Fibroblast of peridontal ligament (primary cell): Measurements from ENCODE around the gene FRMD4A.

Source experiments
- DNase-seq: peaks from one replicate; pipeline ENCODE4 v3.0.0-alpha.2; 2010; ENCODE audit errors: extremely low read depth

FRMD4A gene

GRCh38 chr10:14330388-14331061, at the start of gene FRMD4A:
Gene FRMD4A (minus strand): TSS chr10:14330924.
- DNase-seq = no peak

DNA sequence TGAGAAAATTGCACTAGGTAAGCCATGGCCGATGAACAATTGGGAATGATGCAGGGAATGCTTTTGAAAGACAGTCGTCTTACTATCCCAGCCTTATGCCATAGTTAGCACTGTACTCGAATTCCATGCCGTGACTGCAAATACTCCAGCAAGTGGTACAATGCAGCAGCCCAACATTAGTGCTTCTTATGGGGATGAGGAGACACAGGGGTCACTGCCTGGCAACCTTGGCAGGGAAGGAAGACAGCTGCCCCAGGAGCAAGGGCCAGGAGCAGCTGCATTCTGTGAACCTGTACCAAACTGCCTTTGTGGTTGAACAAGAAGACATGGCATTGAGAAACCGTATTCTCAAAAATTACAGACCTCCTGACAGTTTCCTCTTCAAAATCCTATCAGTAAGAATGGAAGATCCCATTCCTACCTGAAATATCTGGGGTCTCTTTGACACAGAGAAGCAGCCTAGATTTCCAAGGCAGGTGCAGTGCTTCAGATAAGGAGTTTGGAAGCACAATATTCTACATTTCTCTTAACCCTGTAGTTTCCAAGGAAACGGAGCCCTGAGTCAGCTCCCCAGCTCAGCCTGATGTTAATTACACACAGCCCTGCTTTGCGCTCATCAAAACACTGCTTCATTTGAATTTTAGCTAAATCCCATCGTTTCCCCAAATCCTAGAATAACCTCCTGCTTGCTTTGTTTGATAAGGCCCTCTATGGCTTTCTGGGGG, 49.0 kb upstream of the FRMD4A start:
- DNase-seq = peak; percentile 43

DNA sequence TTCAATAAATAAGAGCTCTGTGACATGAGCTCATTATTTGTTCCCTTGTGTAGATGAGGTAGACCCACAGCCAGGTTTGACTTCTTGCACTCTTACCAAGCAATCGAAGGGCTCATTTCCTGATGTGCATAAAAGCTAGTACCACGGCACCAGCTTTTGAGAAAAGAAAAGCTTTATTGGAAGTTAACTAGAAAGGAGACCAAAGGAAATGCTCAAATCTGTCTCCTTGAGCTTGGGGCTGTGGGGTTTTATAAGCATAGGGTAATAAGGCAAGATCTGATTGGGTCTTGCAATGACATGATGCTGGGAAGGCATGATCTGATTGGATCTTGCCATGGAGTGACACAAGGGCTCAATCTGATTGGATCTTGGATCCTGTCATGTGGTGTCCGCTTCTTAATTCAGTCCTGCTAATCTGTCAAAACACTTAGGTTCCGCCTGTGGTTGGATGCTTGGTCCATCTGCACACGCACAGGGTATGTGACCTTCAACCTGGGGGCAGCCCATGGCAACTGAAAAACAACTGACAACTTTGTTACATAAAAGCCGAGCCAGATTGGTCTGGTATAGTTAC, 47.8 kb upstream of the FRMD4A start:
- no peak for DNase-seq

DNA sequence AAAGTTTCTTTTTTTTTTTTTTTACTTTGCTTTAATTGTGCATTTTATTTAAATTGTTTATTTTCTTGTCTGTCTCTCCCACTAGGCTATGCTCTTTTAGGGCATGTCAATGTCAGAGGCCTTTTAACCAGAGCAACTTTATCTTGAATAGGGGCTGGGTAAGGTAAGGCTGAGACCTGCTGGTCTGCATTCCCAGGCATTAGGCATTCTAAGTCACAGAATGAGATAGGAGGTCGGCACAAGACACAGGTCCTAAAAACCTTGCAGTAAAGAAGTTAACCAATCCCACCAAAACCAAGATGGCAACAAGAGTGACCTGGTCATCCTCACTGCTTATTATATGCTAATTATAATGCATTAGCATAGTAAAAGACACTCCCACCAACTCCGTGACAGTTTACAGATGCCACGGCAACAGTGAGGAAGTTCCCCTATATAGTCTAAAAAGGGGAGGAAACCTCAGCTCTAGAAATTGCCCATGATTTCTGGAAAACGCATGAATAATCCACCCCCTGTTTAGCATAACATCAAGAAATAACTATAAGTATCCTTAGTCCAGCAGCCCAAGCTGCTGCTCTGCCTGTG, 47.0 kb upstream of the FRMD4A start:
- DNase-seq = no peak

DNA sequence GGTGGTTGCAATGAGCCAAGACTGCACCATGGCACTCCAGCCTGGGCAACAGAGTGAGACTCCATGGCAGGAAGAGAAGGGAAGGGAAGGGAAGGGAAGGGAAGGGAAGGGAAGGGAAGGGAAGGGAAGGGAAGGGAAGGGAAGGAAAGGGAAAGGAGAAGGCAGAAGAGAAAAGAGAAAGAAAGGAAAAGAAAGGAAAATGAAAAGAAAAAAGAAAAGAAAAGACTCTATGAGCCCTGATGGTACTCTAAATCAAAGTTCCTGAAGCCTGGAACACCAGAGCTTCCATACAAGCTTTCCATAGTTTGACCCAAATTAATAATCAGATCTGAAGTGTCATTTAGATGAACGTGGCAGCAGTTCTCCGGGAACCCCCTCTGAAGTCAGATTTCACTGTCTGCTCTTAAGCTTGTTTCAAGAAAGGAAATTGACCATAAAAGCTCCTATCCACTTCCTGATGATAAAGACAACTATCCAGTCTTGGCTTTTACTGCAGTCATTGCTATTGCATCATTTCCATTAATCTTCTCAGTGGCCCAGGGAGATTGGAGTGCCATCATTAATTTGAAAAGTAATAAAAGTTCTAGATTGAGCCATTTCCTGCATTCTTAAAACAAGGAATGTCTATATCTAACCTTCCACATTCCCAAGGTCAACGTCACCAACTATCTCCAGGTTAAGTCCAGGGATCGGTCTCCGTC, 44.2 kb upstream of the FRMD4A start:
- no peak for DNase-seq

GRCh38 chr10:14372606-14373005, 41.9 kb upstream of the FRMD4A start:
- DNase-seq = no peak

GRCh38 chr10:14371581-14371980, 40.9 kb upstream of the FRMD4A start:
- no peak for DNase-seq

DNA sequence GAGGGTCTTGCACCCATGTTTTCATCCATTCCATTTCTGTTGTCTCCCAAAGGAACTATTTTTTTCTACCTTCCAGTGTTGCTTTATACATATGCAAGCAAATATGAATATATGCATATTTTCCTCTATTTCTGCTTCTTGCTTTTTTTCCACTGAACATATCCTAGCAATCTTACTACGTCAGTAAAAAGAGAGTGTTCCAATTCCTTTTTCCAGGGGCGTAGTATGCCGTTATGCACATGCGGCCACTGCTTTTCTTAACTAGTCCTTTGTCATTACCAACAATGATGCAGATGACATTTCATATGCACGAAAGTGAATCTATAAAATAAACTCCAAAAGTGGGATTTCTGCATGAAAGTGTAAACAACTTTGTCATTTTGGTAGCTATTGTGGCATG, 40.2 kb upstream of the FRMD4A start:
- no peak for DNase-seq

GRCh38 chr10:14369906-14370305, 39.2 kb upstream of the FRMD4A start:
- DNase-seq = no peak

GRCh38 chr10:14366760-14367159, 36.0 kb upstream of the FRMD4A start:
- DNase-seq = peak; percentile 76

DNA sequence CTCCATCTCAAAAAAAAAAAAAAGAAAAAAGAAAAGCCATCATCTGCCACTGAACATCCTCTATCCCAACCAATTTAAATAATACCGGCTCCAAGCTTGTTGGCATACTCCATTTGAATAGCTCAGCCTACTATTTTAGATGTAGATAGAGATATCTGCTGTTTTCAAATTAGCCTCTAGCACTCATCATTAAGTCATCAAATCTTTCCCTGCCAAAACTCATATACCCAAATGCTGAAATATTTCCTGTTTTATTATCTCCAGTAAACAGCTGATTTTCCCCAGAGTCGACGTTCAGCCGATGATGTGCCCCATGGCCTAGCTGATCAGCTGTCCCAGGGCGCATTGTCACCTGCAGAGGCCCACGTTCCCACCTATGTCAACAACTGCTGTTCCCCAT, 34.5 kb upstream of the FRMD4A start:
- no peak for DNase-seq

DNA sequence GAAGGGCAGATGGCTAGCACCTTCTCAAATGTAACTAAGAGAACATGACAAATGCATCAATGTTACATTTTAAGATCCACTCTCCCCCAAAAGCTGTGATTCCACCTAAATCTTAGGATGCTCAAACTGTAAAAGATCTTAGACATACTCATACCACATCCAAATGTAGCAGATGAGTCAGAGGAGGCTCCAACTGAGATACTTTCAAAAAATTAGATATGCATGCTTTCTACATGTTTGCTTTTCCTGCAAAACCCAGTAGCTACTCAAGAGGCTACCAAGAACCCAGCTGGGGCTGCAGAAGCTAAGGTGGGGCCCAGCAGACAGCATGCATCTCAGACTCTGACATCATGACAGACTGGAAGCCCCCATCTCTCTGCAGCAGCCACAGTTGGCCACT, 31.4 kb upstream of the FRMD4A start:
- DNase-seq = peak; percentile 46

- no peak for DNase-seq
Observed at GRCh38 chr10:14360961-14361360, 30.2 kb upstream of the FRMD4A start.

GRCh38 chr10:14360515-14360914, 29.8 kb upstream of the FRMD4A start:
- no peak for DNase-seq

DNA sequence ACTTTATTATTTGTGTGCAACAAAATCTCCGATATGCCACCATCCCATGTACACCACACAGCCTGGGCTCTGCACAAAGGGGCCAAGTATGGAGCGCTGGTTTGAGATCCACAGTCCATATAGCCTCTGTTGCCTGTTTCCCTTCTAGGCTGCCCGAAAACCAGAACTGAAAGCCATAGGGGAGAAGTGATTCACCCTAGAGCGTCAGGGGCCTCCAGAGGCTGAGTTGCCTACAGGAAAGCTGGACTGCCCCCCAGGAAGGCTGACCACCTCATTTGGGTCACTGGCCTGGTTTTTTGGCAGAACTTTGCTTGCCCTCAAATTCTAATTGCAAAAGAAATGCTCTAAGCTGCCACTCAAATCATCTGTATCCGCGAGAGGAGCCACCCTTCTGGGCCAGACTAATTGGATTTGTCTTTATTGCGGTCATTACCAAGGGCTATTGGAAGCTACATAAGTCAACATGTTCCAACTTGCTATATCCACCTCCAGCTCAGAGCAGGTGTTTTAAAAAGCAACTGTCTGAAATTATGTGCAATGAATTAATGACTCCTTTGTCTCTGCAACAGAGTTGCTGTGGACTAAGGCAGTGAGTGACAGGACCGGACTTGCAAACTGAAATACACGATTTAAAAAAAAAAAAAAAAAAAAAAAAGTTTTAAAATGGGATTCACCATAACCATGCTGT, 28.3 kb upstream of the FRMD4A start:
- peak; percentile 41 for DNase-seq

DNA sequence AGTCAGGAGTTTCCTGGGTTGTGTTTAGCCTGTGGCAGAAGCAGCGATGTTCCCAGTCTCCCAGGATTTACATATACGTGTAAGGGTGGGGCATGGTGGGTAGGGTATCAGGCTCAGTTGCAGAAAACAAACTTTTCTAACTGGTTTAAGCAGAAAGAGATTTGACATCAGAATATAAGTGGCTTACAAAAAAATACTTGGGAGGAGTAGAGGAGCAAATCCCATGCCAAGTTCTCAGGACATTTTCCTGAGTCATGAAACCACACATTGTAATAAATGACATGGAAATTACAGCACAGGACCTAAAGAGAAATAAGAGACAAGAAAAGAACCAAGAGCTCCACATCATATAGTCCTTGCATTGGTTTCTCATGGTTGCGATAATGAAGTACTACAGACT, 26.2 kb upstream of the FRMD4A start:
- peak; percentile 81 for DNase-seq

- no peak for DNase-seq
Observed at GRCh38 chr10:14355750-14356149, 25.0 kb upstream of the FRMD4A start.

- DNase-seq = no peak
Observed at GRCh38 chr10:14353291-14353913, 22.7 kb upstream of the FRMD4A start.

GRCh38 chr10:14350006-14350405, 19.3 kb upstream of the FRMD4A start:
- DNase-seq = no peak

- DNase-seq = no peak
Observed at GRCh38 chr10:14349081-14349480, 18.4 kb upstream of the FRMD4A start.

GRCh38 chr10:14345262-14345661, 14.5 kb upstream of the FRMD4A start:
- no peak for DNase-seq
